Smooth muscle cell (in vitro differentiated cells): ENCODE measurements around the gene NFX1. TPM values are rescaled to one million over a fixed set of nuclear protein-coding genes. Genes with fewer than 3 reads are reported as not detected.

Experiments used
- DNase-seq: peaks from one replicate; lab custom pipeline; 2025; ENCODE audit not compliant: unreplicated experiment; lab: John Stamatoyannopoulos, UW
- H2AFZ ChIP-seq: fragments of 200-600 bp; sonication (generic); 2 replicates; pipeline ENCODE4 v1.6.0; 2016; ENCODE audit warnings: antibody characterized with exemption, low read depth, mild to moderate bottlenecking
- H3F3A ChIP-seq: fragments of 200-600 bp; sonication (generic); 2 replicates; pipeline ENCODE4 v1.6.0; 2017; ENCODE audit warnings: antibody characterized with exemption, low read depth
- H3K27ac ChIP-seq: fragments of 200-600 bp; sonication (generic); 2 replicates; pipeline ENCODE4 v1.5.1; 2016; ENCODE audit warnings: low read depth, mild to moderate bottlenecking
- H3K27me3 ChIP-seq: fragments of 200-600 bp; sonication (generic); 2 replicates; pipeline ENCODE4 v1.6.1; 2016; ENCODE audit warnings: low read depth, mild to moderate bottlenecking
- H3K36me3 ChIP-seq: fragments of 200-600 bp; sonication (generic); 2 replicates; pipeline ENCODE4 v1.5.1; 2016; ENCODE audit warnings: low read depth
- H3K4me1 ChIP-seq: fragments of 200-600 bp; sonication (generic); 2 replicates; pipeline ENCODE4 v1.5.1; 2016; ENCODE audit warnings: low read depth
- H3K4me2 ChIP-seq: fragments of 200-600 bp; sonication (generic); 2 replicates; pipeline ENCODE4 v1.6.0; 2016; ENCODE audit warnings: mild to moderate bottlenecking
- H3K4me3 ChIP-seq: fragments of 200-600 bp; sonication (generic); 2 replicates; pipeline ENCODE4 v1.5.1; 2016; ENCODE audit warnings: mild to moderate bottlenecking
- H3K79me2 ChIP-seq: fragments of 200-600 bp; sonication (generic); 2 replicates; pipeline ENCODE4 v1.6.0; 2016; ENCODE audit warnings: low read depth, mild to moderate bottlenecking
- H3K9ac ChIP-seq: fragments of 200-600 bp; sonication (generic); 2 replicates; pipeline ENCODE4 v1.6.0; 2016; ENCODE audit warnings: low read depth
- H3K9me3 ChIP-seq: fragments of 200-600 bp; sonication (generic); replicated peaks from 2 replicates; pipeline ENCODE4 v1.5.1; 2016; ENCODE audit warnings: low read depth
- H4K20me1 ChIP-seq: fragments of 200-600 bp; sonication (generic); 2 replicates; pipeline ENCODE4 v1.6.0; 2016; ENCODE audit warnings: low read depth
- CTCF ChIP-seq: fragments of 200-600 bp; sonication (generic); IDR thresholded peaks from 2 replicates; pipeline ENCODE4 v1.5.1; 2017; ENCODE audit warnings: borderline replicate concordance, mild to moderate bottlenecking, antibody characterized with exemption; ENCODE audit not compliant: insufficient read depth, poor library complexity, severe bottlenecking
- WGBS: methylation state at CpG from one replicate; pipeline ENCODE4 v1.1.7; 2016; ENCODE audit warnings: low lambda C conversion rate; 5-methylcytosine and 5-hydroxymethylcytosine counted together
- polyA plus RNA-seq: library from polyadenylated mRNA; unstranded; fragments of >200 nt; fragmentation: Nextera tagmentation; extraction: Ambion mirVana; gene quantifications from 2 replicates; pipeline ENCODE4 v1.2.1, GENCODE V29; 2016
- total RNA-seq: library from RNA; depleted of rRNA; stranded (reverse); fragments of >200 nt; gene quantifications from 2 replicates; pipeline ENCODE4 v1.2.3, GENCODE V29; 2014

NFX1 gene
- total and polyA plus RNA-seq, 2 experiments from 2014 or later = 19.3 to 22.8 TPM

- Histone ChIP-seq H3K4me2 (no peak overlapping the region), H3K27ac (no peak overlapping the region), H3K9me3 (no peaks in the 10 kb centered on the region), H4K20me1 (peaks cover 9% of the 10 kb centered on the region), H3K4me3 (no peak overlapping the region), H3K4me1 (no peaks in the 10 kb centered on the region), H3F3A (no peaks in the 10 kb centered on the region), H2AFZ (no peak overlapping the region), H3K9ac (no peak overlapping the region), H3K79me2 (no peaks in the 10 kb centered on the region), H3K27me3 (no peaks in the 10 kb centered on the region), H3K36me3 (peaks cover 33% of the 10 kb centered on the region)
- WGBS = 94% methylated on average over 4 of the region's 4 CpGs
- no peak for DNase-seq
- TF ChIP-seq CTCF = no peak
Measured at GRCh38 chr9:33277484-33277883, 12.8 kb upstream of the NFX1 start.

- Histone ChIP-seq H3K4me2 (no peak overlapping the region), H3K36me3 (peaks cover 10% of the 10 kb centered on the region), H3K4me3 (no peak overlapping the region), H3K79me2 (no peaks in the 10 kb centered on the region), H3F3A (no peaks in the 10 kb centered on the region), H3K4me1 (no peaks in the 10 kb centered on the region), H3K27ac (no peak overlapping the region), H3K9ac (no peak overlapping the region), H2AFZ (no peak overlapping the region), H3K27me3 (no peaks in the 10 kb centered on the region), H3K9me3 (no peaks in the 10 kb centered on the region), H4K20me1 (no peaks in the 10 kb centered on the region)
- 92% methylated on average over 5 of the region's 5 CpGs for WGBS
- TF ChIP-seq CTCF = no peak
- no peak for DNase-seq
Measured at GRCh38 chr9:33285502-33285901, 4.8 kb upstream of the NFX1 start.

GRCh38 chr9:33287087-33287490, 3.2 kb upstream of the NFX1 start:
- peaks cover 12% of the 10 kb centered on the region for H3K79me2 ChIP-seq
- H3K27me3 ChIP-seq = no peaks in the 10 kb centered on the region
- peak; percentile 68 for TF ChIP-seq CTCF
- peaks cover 2% of the 10 kb centered on the region for H3K4me1 ChIP-seq
- 89% methylated on average over 4 of the region's 4 CpGs for WGBS
- H3K4me2 ChIP-seq = no peak overlapping the region
- no peaks in the 10 kb centered on the region for H3F3A ChIP-seq
- peak overlapping the region; percentile 43 for H3K27ac ChIP-seq
- no peak overlapping the region for H2AFZ ChIP-seq
- peaks cover 3% of the 10 kb centered on the region for H3K36me3 ChIP-seq
- no peak for DNase-seq
- no peaks in the 10 kb centered on the region for H3K9me3 ChIP-seq
- no peak overlapping the region for H3K9ac ChIP-seq
- H3K4me3 ChIP-seq = no peak overlapping the region
- no peaks in the 10 kb centered on the region for H4K20me1 ChIP-seq

GRCh38 chr9:33288235-33288634, 2.1 kb upstream of the NFX1 start:
- H3K4me1 ChIP-seq = peaks cover 2% of the 10 kb centered on the region
- WGBS = 94% methylated on average over 4 of the region's 4 CpGs
- H4K20me1 ChIP-seq = no peaks in the 10 kb centered on the region

More at GRCh38 chr9:33288235-33288634, 2.1 kb upstream of the NFX1 start:
- H3K36me3 ChIP-seq = peaks cover 2% of the 10 kb centered on the region
- no peaks in the 10 kb centered on the region for H3F3A ChIP-seq
- no peak overlapping the region for H3K4me2 ChIP-seq
- peak overlapping the region; percentile 100 for H3K27ac ChIP-seq
- DNase-seq = no peak
- H3K9me3 ChIP-seq = no peaks in the 10 kb centered on the region
- H3K79me2 ChIP-seq = peaks cover 23% of the 10 kb centered on the region
- no peaks in the 10 kb centered on the region for H3K27me3 ChIP-seq
- H3K4me3 ChIP-seq = no peak overlapping the region
- H3K9ac ChIP-seq = no peak overlapping the region
- TF ChIP-seq CTCF = no peak
- no peak overlapping the region for H2AFZ ChIP-seq
